ENCODE data around the gene ARHGEF4. TPM values are rescaled to one million over a fixed set of nuclear protein-coding genes. Genes with fewer than 3 reads are reported as not detected.
A peak's percentile ranks its signal among the peaks of the same experiment; 100 is the strongest.

Gene ARHGEF4
- total RNA-seq, 1 donor from 2014 or later, result 0.07 TPM

DNA sequence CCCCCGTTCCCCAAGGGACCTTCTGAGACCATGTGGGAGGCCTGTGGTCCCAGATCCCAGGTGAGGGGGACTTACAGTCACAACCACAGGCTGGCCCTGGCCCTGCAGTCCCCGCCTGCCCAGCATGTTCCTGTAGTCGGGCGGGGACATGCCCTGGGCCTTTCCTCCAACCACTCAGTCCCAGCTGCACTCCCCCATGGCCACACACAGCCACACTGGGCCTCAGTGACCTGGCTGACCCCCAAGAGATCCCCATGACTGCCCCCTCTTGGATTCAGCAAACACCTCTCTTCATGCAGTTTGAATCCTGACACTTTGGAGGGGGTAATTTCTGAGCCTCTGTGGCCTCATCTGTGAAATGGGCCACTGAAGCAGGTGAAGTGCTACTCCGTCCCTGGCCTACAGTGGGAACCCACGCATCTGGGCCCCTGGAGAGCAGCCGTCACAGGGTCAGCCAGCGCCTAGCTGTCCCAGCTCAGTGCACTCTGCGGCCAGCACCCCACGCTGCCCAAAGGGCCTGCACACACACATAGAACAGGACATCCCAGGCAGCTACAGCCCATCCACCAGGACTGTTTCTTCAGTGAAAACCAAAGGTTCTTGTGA, 12.7 kb upstream of the ARHGEF4 start:
- H3K9me3 Mint-ChIP-seq, result no peaks in the 10 kb centered on the region
- DNase-seq, result no peak
- peak overlapping the region; percentile 71 for H3K4me3 Mint-ChIP-seq
- H3K27me3 Mint-ChIP-seq, result peaks cover 19% of the 10 kb centered on the region
- H3K36me3 Mint-ChIP-seq (ENCODE audit: low read depth), result no peaks in the 10 kb centered on the region
- peaks cover 20% of the 10 kb centered on the region for H3K4me1 Mint-ChIP-seq
- H3K27ac Mint-ChIP-seq, result peak overlapping the region; percentile 89
- intact Hi-C loops (cut with micrococcal nuclease), result loop anchor here (1.0 to 2.0 kb wide), 3 partner anchors 26 to 331 kb away; no protein-coding TSS in a partner anchor

GRCh38 chr2:130824492-130825061, 12.1 kb upstream of the ARHGEF4 start:
- Mint-ChIP-seq H3K4me3 (peak overlapping the region; percentile 71), H3K4me1 (peaks cover 20% of the 10 kb centered on the region), H3K27me3 (peaks cover 21% of the 10 kb centered on the region), H3K27ac (peak overlapping the region; percentile 89), H3K36me3 (ENCODE audit: low read depth) (no peaks in the 10 kb centered on the region), H3K9me3 (no peaks in the 10 kb centered on the region)
- intact Hi-C loops (cut with micrococcal nuclease), result loop anchor here (1.0 to 2.0 kb wide), 3 partner anchors 26 to 330 kb away; no protein-coding TSS in a partner anchor
- peak; percentile 92 for DNase-seq

- H3K4me3 Mint-ChIP-seq, result no peak overlapping the region
- peak overlapping the region; percentile 69 for H3K27ac Mint-ChIP-seq
- intact Hi-C loops (cut with micrococcal nuclease), result loop anchor here (2.0 kb wide), 1 partner anchor 329 kb away; no protein-coding TSS in a partner anchor
- no peaks in the 10 kb centered on the region for H3K36me3 Mint-ChIP-seq (ENCODE audit: low read depth)
- peaks cover 18% of the 10 kb centered on the region for H3K27me3 Mint-ChIP-seq
- no peak for DNase-seq
- H3K9me3 Mint-ChIP-seq, result no peaks in the 10 kb centered on the region
- peaks cover 20% of the 10 kb centered on the region for H3K4me1 Mint-ChIP-seq
Measured at GRCh38 chr2:130825231-130825965, 11.3 kb upstream of the ARHGEF4 start.

DNA sequence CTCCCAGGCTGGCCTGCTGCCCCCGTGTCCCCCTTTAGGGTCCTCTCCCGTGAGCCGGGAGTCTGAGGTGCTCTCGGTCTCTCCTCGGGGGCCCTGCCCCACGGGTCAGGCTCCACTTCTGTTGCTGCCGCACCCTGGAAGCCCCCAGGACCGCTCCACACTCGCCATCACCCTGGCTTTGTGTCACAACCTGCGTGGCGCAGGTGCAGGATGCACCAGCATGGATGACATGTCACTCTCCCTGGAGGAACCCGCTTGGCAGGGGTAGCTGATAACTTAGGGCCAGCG, 10.8 kb upstream of the ARHGEF4 start:
- peaks cover 20% of the 10 kb centered on the region for H3K4me1 Mint-ChIP-seq
- intact Hi-C loops (cut with micrococcal nuclease), result loop anchor here (2.0 kb wide), 1 partner anchor 329 kb away; no protein-coding TSS in a partner anchor
- H3K27me3 Mint-ChIP-seq, result peaks cover 21% of the 10 kb centered on the region
- no peaks in the 10 kb centered on the region for H3K36me3 Mint-ChIP-seq (ENCODE audit: low read depth)
- DNase-seq, result no peak
- no peak overlapping the region for H3K27ac Mint-ChIP-seq
- no peak overlapping the region for H3K4me3 Mint-ChIP-seq
- no peaks in the 10 kb centered on the region for H3K9me3 Mint-ChIP-seq

GRCh38 chr2:130826419-130826818, 10.3 kb upstream of the ARHGEF4 start:
- no peak overlapping the region for H3K4me3 Mint-ChIP-seq
- H3K9me3 Mint-ChIP-seq, result no peaks in the 10 kb centered on the region
- intact Hi-C loops (cut with micrococcal nuclease), result no loop called here
- H3K36me3 Mint-ChIP-seq (ENCODE audit: low read depth), result no peaks in the 10 kb centered on the region
- no peak for DNase-seq
- no peak overlapping the region for H3K27ac Mint-ChIP-seq
- peaks cover 20% of the 10 kb centered on the region for H3K4me1 Mint-ChIP-seq
- peaks cover 16% of the 10 kb centered on the region for H3K27me3 Mint-ChIP-seq

DNA sequence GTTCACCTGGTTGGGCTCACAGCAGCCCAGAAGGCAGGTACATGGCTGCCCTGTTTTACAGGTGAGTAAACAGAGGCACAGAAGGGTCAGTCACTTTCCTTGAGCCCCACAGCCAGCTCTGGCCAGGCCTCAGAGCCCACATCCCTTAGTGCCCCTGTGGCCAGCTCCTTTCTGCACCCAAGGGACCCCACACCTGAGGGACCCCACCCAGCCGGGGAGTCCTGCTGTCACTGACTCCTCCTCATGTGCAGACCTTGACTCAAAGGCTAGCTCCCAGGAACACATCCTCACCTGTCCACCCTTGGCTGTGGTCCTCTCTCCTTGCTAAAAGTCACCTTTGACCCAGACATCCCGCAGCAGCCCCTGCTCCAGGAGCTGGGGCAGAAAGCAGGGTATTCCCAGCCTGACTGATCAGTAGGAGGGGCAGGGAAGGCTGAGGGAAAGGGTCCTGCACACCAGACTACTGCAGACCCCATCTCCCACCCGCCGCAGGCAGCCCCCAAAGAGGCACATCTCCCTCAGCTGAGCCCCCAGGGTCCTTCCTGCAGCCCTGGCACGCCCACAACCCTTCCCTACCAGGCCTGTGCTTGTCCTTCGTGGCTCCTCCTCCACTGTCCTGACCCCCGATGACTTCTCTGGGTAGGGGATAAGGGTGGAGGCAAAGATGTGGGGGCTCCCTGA, 9.8 kb upstream of the ARHGEF4 start:
- H3K9me3 Mint-ChIP-seq, result no peaks in the 10 kb centered on the region
- peaks cover 20% of the 10 kb centered on the region for H3K4me1 Mint-ChIP-seq
- intact Hi-C loops (cut with micrococcal nuclease), result no loop called here
- peaks cover 15% of the 10 kb centered on the region for H3K27me3 Mint-ChIP-seq
- DNase-seq, result no peak
- no peaks in the 10 kb centered on the region for H3K36me3 Mint-ChIP-seq (ENCODE audit: low read depth)
- H3K27ac Mint-ChIP-seq, result no peak overlapping the region
- no peak overlapping the region for H3K4me3 Mint-ChIP-seq

- Mint-ChIP-seq H3K27ac (peak overlapping the region; percentile 51), H3K4me1 (peaks cover 20% of the 10 kb centered on the region), H3K9me3 (no peaks in the 10 kb centered on the region), H3K27me3 (peaks cover 20% of the 10 kb centered on the region), H3K4me3 (no peak overlapping the region), H3K36me3 (ENCODE audit: low read depth) (no peaks in the 10 kb centered on the region)
- DNase-seq, result no peak
- intact Hi-C loops (cut with micrococcal nuclease), result no loop called here
Measured at GRCh38 chr2:130827502-130828251, 9.0 kb upstream of the ARHGEF4 start.

- H3K36me3 Mint-ChIP-seq (ENCODE audit: low read depth), result no peaks in the 10 kb centered on the region
- DNase-seq, result no peak
- no peak overlapping the region for H3K27ac Mint-ChIP-seq
- no peak overlapping the region for H3K4me3 Mint-ChIP-seq
- intact Hi-C loops (cut with micrococcal nuclease), result no loop called here
- H3K27me3 Mint-ChIP-seq, result peaks cover 25% of the 10 kb centered on the region
- no peaks in the 10 kb centered on the region for H3K9me3 Mint-ChIP-seq
- H3K4me1 Mint-ChIP-seq, result peaks cover 19% of the 10 kb centered on the region
Measured at GRCh38 chr2:130828461-130828860, 8.3 kb upstream of the ARHGEF4 start.

DNA sequence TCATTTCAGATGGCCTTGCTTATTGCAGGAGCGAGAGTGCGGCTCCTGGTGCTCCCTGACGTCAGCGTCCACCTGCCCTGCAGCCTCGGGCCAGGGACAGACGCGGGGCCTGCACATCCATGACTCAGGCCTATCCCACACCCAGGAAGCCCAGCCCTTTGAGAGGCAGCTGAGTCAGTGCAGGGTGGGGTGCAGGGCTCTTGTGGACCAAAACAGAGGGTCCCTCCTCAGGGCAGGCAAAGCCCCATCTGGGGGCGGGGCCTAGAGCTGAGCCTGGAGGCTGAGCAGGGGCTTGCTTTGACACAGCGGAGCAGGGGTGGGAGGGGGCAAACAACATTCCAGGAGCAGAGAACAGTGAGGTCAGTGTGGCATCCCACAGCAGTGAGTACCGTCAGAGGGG, 7.7 kb upstream of the ARHGEF4 start:
- intact Hi-C loops (cut with micrococcal nuclease), result no loop called here
- no peak overlapping the region for H3K4me3 Mint-ChIP-seq
- peaks cover 25% of the 10 kb centered on the region for H3K27me3 Mint-ChIP-seq
- peaks cover 13% of the 10 kb centered on the region for H3K4me1 Mint-ChIP-seq
- no peaks in the 10 kb centered on the region for H3K9me3 Mint-ChIP-seq
- no peak overlapping the region for H3K27ac Mint-ChIP-seq
- H3K36me3 Mint-ChIP-seq (ENCODE audit: low read depth), result no peaks in the 10 kb centered on the region
- DNase-seq, result no peak

DNA sequence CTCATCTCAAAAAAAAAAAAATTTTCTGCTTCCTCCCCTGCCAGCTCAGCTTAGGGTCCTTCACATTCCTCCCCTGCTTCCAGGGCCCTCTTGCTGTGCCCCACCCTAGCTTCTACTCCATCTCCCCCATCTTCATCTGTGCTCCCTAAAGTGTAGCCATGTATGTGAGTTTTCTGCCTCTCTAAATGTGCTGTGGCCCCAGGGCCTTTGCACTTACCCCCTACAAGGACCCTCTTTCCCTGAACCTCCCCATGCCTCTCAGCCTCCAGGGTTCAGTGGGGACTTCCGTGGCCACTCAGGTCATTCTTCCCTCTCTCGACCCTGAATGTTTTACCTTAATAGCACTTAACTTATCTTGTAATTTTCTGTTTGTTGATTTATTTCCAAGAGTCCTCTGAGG, 6.2 kb upstream of the ARHGEF4 start:
- no peak overlapping the region for H3K4me3 Mint-ChIP-seq
- intact Hi-C loops (cut with micrococcal nuclease), result no loop called here
- H3K36me3 Mint-ChIP-seq (ENCODE audit: low read depth), result no peaks in the 10 kb centered on the region
- H3K4me1 Mint-ChIP-seq, result peaks cover 2% of the 10 kb centered on the region
- peaks cover 35% of the 10 kb centered on the region for H3K27me3 Mint-ChIP-seq
- H3K9me3 Mint-ChIP-seq, result no peaks in the 10 kb centered on the region
- DNase-seq, result no peak
- no peak overlapping the region for H3K27ac Mint-ChIP-seq

GRCh38 chr2:130831356-130831755, 5.4 kb upstream of the ARHGEF4 start:
- Mint-ChIP-seq H3K27me3 (peaks cover 41% of the 10 kb centered on the region), H3K4me1 (peaks cover 2% of the 10 kb centered on the region), H3K9me3 (no peaks in the 10 kb centered on the region), H3K27ac (no peak overlapping the region), H3K36me3 (ENCODE audit: low read depth) (no peaks in the 10 kb centered on the region), H3K4me3 (no peak overlapping the region)
- intact Hi-C loops (cut with micrococcal nuclease), result no loop called here
- DNase-seq, result no peak

DNA sequence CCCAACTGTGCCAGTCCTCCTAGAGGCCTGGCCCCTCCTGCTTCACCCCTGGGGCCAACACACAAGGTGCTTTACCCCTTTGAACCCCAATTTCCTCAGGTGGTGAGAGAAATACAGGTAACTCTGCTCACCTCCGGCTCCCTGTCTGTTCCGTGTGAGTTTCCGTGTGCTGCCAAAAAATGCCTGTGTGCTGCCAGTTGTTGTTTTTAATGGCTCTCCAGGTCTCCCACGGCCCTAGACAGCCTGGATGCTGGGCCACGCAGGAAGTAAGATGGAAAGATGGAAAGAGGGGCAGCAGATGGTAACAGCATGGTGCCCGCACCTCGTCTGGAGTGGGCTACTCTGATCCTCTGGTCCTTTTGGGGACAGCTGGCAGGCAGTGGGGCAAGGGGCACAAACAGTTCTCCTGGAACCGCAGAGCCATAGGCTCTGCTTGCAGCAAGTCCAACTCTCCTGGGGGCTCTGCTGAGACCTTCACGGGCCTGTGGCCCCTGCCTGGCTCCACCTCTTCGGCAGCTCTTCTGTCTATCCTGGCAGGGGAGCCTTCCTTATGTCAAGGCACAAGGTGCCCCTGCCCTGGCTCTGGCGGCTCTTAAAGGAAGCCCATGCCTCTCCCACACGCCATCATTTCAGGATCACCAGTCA, 4.3 kb upstream of the ARHGEF4 start:
- DNase-seq, result no peak
- Mint-ChIP-seq H3K27ac (no peak overlapping the region), H3K4me1 (peaks cover 2% of the 10 kb centered on the region), H3K4me3 (no peak overlapping the region), H3K9me3 (no peaks in the 10 kb centered on the region), H3K36me3 (ENCODE audit: low read depth) (no peaks in the 10 kb centered on the region), H3K27me3 (peaks cover 37% of the 10 kb centered on the region)
- intact Hi-C loops (cut with micrococcal nuclease), result no loop called here

All from activated CD4-positive, alpha-beta T cell treated with anti-CD3 and anti-CD28 coated beads, Interleukin-2, amount 10 ng/mL, durations not matched to agents 24 days and 14 days (primary cell).